Measurements from ENCODE around the gene LEF1.

DNA sequence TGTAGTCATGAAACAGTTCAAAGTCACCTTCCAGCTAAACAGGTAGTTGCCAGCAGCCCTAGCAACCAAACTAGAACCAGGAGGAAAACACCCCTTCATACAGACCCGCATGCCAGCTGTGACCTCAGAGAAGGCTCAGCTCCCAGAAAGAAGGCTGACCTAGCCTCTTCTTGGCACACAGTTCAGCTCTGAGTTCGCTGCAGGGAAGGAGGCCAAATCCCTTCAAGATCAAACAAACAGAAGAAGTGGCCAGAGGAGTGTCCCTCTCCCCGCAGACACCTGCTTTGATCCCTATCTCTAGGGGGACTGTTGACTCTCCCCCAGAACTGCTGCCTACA is 123.1 kb downstream of the LEF1 start:
- TF ChIP-seq, protein P1, sequence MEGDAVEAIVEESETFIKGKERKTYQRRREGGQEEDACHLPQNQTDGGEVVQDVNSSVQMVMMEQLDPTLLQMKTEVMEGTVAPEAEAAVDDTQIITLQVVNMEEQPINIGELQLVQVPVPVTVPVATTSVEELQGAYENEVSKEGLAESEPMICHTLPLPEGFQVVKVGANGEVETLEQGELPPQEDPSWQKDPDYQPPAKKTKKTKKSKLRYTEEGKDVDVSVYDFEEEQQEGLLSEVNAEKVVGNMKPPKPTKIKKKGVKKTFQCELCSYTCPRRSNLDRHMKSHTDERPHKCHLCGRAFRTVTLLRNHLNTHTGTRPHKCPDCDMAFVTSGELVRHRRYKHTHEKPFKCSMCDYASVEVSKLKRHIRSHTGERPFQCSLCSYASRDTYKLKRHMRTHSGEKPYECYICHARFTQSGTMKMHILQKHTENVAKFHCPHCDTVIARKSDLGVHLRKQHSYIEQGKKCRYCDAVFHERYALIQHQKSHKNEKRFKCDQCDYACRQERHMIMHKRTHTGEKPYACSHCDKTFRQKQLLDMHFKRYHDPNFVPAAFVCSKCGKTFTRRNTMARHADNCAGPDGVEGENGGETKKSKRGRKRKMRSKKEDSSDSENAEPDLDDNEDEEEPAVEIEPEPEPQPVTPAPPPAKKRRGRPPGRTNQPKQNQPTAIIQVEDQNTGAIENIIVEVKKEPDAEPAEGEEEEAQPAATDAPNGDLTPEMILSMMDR (IDR thresholded peaks at IDR 0.05) = no peak
- TF ChIP-seq EZH2phosphoT487 (IDR thresholded peaks at IDR 0.05) (no peak), EZH2 (IDR thresholded peaks at IDR 0.05) (no peak)

Data from neural progenitor cell (in vitro differentiated cells).